Prostate gland (tissue), 2 donors: ENCODE results near the gene SPOP.

Experiments used
- CTCF ChIP-seq, 4 experiments: fragments of 200-600 bp in 2 of 4; fragments of 450-650 bp in 2 of 4; sonication (generic) in 2 of 4; IDR thresholded peaks; 1 replicate in 3 of 4; 2 replicates in 1 of 4; pipeline ENCODE4 v1.5.1; 2016 to 2019; ENCODE audit warnings: antibody characterized with exemption in 4 of 4, mild to moderate bottlenecking in 2 of 4, moderate library complexity in 2 of 4
- POLR2A ChIP-seq: fragments of 450-650 bp; IDR thresholded peaks from one replicate; pipeline ENCODE4 v1.6.1; 2016; ENCODE audit warnings: antibody characterized with exemption, mild to moderate bottlenecking

GRCh38 chr17:49634485-49634860 lies 43.4 kb downstream of the SPOP start:
- no peak for TF ChIP-seq POLR2A
- no peak for TF ChIP-seq CTCF (IDR thresholded peaks at IDR 0.05)
